A673 (cell line): Measurements from ENCODE around the gene PTPN14.

Experiments used
- EZH2 ChIP-seq: fragments of 200-600 bp; sonication (generic); IDR thresholded peaks from 2 replicates; pipeline ENCODE4 v1.6.1; 2017; ENCODE audit warnings: borderline replicate concordance, low read depth, mild to moderate bottlenecking, mixed read lengths, antibody characterized with exemption, low read length; ENCODE audit not compliant: poor library complexity, severe bottlenecking
- TF ChIP-seq, protein P1 (sequence below): fragments of 300-800, 200-600 bp; sonication (generic); conservative IDR thresholded peaks from 2 replicates; pipeline ENCODE4 v1.5.1; 2017; ENCODE audit warnings: low read depth, mild to moderate bottlenecking, antibody characterized with exemption, low read length, moderate library complexity, mixed read lengths

- TF ChIP-seq, protein P1, sequence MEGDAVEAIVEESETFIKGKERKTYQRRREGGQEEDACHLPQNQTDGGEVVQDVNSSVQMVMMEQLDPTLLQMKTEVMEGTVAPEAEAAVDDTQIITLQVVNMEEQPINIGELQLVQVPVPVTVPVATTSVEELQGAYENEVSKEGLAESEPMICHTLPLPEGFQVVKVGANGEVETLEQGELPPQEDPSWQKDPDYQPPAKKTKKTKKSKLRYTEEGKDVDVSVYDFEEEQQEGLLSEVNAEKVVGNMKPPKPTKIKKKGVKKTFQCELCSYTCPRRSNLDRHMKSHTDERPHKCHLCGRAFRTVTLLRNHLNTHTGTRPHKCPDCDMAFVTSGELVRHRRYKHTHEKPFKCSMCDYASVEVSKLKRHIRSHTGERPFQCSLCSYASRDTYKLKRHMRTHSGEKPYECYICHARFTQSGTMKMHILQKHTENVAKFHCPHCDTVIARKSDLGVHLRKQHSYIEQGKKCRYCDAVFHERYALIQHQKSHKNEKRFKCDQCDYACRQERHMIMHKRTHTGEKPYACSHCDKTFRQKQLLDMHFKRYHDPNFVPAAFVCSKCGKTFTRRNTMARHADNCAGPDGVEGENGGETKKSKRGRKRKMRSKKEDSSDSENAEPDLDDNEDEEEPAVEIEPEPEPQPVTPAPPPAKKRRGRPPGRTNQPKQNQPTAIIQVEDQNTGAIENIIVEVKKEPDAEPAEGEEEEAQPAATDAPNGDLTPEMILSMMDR = no peak
- TF ChIP-seq EZH2 = no peak
Observed at GRCh38 chr1:214511639-214511998, 39.8 kb downstream of the PTPN14 start.
